Liver (tissue), 3 donors: ENCODE data around the gene PPP2R5B.

Experiments
- ATF3 ChIP-seq: IDR thresholded peaks from 2 replicates; pipeline ENCODE4 v1.6.1; 2016; ENCODE audit warnings: antibody characterized with exemption
- CTCF ChIP-seq: fragments of 150-350 bp; IDR thresholded peaks from 2 replicates; pipeline ENCODE4 v1.5.1; 2017; ENCODE audit warnings: improper control_type of control experiment, low read depth, low read length; ENCODE audit not compliant: missing input control
- EGR1 ChIP-seq, 2 donors: IDR thresholded peaks; 2 replicates each; pipeline ENCODE4 v1.6.1; 2016 to 2018; ENCODE audit warnings: antibody characterized with exemption in 2 of 2, low read depth in 2 of 2
- GABPA ChIP-seq, 2 donors: IDR thresholded peaks in 1 of 2; conservative IDR thresholded peaks in 1 of 2; 2 replicates each; pipeline ENCODE4 v1.6.1; 2016; ENCODE audit warnings: antibody characterized with exemption in 2 of 2, mild to moderate bottlenecking in 1 of 2, moderate library complexity in 1 of 2
- HNF4G ChIP-seq: IDR thresholded peaks from 2 replicates; pipeline ENCODE4 v1.6.1; 2016; ENCODE audit warnings: antibody characterized with exemption
- JUND ChIP-seq, 2 donors: IDR thresholded peaks; 2 replicates each; pipeline ENCODE4 v1.6.1; 2016; ENCODE audit warnings: antibody characterized with exemption in 2 of 2
- RAD21 ChIP-seq, 2 donors: IDR thresholded peaks; 2 replicates each; pipeline ENCODE4 v1.6.1; 2016; ENCODE audit warnings: antibody characterized with exemption in 2 of 2, mild to moderate bottlenecking in 2 of 2
- REST ChIP-seq: IDR thresholded peaks from 2 replicates; pipeline ENCODE4 v1.6.1; 2016; ENCODE audit warnings: antibody characterized with exemption, mild to moderate bottlenecking
- RXRA ChIP-seq, 2 donors: IDR thresholded peaks; 2 replicates each; pipeline ENCODE4 v1.6.1; 2017 to 2018; ENCODE audit warnings: antibody characterized with exemption in 2 of 2, mild to moderate bottlenecking in 1 of 2
- TAF1 ChIP-seq: conservative IDR thresholded peaks from 2 replicates; pipeline ENCODE4 v1.6.1; 2016; ENCODE audit warnings: antibody characterized with exemption, mild to moderate bottlenecking
- donor health status: healthy.
- donor health status: healthy.

- TF ChIP-seq REST = no peak
- no peak for TF ChIP-seq CTCF
- TF ChIP-seq GABPA (IDR thresholded peaks at IDR 0.05 in 1 of 2, conservative IDR thresholded peaks at IDR 0.05 in 1 of 2) = no peak
- TF ChIP-seq RAD21 (IDR thresholded peaks at IDR 0.05) = no peak
- no peak for TF ChIP-seq HNF4G
- no peak for TF ChIP-seq TAF1
- no peak for TF ChIP-seq JUND (IDR thresholded peaks at IDR 0.05)
- no peak for TF ChIP-seq ATF3
- TF ChIP-seq EGR1 (IDR thresholded peaks at IDR 0.05; ENCODE audit: low read depth in 2 of 2) = no peak
- no peak for TF ChIP-seq RXRA (IDR thresholded peaks at IDR 0.05)
These were observed 23.7 kb upstream of the PPP2R5B start for GRCh38 chr11:64900774-64901173.
